HG02588 (cell line): ENCODE measurements around the gene FRYL.

ENCODE experiments used
- ATAC-seq: cut with Tn5 transposase; IDR thresholded peaks from one replicate; pipeline ENCODE4 v1.9.1; 2021; ENCODE audit warnings: mild to moderate bottlenecking, moderate library complexity; ENCODE audit not compliant: unreplicated experiment

Gene FRYL

DNA sequence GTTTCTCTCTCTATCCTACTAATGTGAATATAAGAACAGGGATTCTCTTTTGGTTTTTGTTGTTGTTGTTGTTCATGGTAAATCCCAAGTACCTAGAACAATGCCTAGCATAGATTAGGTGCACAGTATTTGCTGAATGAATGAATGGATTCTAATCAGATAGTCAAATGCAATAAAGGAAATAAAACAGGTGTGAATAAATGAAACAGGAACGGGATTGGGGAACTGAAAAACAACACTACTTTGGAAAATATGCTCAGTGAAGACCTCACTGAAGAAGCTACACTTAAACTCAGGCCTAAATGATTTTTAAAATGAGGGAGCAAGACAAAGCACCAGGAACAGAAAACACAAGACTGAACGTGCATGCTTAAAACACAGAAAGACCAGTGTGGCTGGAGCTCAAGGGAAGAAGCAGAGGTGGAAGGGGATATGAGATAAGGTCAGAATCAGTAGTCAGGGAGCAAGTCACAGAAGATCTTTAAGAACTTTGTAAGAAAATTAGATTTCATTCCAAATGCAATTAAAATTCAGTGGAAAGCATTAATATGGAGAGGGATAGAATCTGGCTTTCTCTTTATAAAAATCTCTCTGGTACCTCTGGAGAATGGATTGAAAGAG is 145.3 kb downstream of the FRYL start:
- ATAC-seq = no peak

DNA sequence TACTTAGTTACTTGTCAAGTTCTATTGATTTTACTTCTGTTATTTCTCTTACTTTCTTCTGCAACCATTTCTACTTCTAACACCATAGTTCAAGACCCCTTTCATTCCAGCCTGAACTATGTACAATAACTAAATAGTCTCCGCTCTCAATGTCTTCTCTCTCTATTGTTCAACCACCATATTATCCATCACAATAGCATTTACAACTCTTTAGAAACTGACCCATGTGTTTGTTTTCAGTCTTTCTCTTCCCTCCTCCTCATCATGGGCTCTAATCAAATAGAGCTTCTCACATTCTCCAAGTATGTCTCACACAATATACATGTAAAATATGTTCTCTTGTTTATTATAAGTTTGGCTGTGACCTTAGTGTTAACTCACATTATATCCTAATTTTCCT is 146.4 kb downstream of the FRYL start:
- ATAC-seq = no peak

DNA sequence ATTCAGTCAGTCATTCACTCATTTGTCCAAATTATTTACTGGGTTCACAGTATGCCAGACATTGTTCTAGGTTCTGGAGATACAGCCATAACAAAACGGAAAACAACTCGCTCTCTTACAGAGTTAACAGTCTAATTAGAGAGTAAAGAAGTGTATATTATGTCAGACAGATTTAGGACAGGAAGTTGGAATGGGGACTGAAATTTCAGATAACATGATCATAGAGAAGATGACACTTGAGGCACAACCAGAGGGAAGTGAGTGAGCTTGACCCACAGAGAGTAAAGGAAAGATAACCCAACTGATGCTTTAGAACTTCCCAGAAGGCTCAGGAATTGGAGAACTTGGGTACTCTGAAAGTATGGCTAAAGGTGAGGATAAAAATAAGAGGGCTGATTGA is 150.6 kb downstream of the FRYL start:
- no peak for ATAC-seq

DNA sequence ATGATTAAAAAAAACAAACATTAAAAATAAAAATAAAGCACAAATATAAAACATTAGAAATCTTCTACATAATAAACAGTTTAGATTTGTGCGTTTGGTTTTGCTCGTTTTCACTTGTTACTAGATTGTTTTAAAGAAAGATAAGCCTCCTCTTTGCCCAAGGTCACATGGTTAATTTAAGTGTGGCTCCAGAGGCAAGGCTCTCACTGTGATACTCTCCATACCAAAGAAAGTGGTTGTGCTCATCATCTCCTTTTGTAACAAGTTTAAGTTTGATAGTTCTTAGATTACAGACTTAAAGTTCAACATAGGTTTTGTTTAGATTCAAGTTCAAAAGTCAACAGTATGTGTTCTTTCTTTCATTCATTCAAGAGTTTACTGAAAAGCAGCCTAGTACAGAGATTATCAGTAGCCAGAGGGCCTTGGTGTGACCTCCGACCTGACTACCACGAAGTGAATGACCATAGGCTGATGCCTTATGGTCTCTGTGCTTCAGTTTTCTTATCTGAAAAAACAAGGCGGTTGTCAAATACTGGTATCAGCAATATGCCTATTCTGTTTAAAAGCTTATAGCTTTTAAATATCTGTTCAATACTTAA is 156.8 kb downstream of the FRYL start:
- ATAC-seq = no peak

DNA sequence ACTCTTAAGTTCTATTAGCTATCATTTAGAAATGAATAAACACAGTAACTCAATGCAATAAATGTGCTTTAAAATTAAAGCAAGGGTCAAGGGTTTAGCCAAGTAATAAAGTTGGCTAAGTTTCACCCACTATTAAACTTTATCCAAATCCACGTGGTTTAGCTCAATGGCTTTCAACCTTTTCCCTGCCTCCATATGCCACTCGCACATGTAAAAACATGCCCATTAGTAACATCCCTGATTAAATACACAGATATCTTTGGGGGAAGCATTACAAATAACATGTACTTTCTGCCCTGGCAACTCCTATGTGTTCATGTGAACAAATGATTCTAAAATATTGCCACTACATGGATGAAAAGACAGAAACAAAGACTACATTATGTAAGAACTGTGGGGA is 159.2 kb downstream of the FRYL start:
- ATAC-seq = no peak

DNA sequence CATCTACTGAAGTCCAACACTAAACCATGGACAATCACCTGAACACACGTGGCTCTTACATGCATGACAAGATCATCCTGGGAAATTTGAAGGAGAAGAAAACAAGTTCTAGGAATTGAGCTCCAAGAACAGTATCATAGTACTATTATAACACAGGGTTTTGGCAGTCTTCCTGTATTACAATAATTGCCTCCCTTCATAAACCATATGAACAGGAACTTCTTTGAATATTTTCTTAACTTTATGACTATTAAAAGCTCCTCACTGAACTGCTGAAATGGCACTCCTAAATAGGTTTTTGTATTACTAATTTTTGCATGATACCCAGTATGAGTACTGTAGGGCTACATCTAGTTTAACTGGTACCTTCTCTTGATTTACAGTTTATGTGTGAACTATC is 160.0 kb downstream of the FRYL start:
- ATAC-seq = no peak

DNA sequence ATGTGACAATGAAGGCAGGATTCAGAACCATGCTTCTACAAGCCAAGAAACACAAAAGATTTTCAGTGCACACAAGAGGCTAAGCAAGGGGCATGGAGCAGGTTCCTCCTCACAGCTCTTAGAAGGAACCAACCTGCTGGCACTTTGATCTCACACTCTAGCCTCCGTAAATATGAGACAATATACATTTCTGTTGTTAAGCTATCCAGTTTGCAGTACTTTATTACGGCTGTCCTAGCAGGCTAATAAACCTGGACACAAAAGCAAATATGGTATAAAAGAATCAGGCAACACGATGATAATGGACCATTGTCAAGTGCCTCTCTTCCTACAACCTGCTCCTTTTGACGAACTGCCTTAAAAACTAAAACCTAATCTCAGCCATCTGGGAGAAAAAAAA is 175.6 kb downstream of the FRYL start:
- no peak for ATAC-seq

DNA sequence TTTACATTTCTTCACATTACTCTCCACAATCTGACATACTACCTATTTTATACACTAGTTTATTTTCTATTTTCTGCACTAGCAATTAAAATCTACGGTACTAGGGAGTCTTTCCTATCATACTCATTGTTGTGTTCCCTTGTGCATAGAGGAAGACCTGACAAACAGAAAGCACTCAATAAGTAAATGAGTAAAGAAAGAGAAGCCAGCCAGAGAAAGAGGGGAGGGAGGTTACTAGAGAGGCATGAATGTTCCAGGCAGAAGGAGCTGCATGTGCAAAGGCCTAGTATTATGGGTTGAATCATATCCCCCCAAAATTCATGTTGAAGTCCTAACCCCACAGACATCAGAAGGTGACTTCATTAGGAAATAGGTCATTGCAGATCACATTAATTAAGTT is 176.0 kb downstream of the FRYL start:
- ATAC-seq = no peak

DNA sequence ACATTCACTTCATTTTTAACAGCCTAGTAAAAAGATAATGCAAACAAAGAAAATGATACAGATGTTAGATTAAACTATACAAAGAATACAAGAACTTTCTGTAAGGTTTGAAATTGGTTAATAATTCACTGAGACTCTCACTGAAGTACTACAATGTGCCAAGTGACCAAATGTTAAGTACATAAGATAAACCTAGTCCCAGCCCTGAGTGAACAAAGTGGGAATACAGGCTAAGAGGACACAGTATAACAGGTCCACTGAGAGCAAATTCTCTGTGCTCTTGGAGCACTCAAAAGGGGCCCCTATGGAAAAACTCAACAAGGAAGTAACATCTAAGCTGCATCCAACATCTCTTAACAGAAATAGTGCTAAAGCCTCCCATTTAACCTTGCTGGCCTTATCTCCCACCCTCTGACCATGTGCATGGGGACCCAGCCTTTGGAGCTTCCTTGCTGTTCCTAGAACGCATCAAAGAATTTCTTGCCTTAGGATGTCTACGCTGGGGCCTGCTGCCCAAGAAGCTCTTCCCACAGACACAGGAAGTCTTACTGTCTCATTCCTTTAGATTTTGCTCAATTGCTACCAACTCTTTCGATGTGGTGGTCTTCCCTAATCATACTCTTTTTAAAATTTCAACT is 176.6 kb downstream of the FRYL start:
- ATAC-seq = no peak

DNA sequence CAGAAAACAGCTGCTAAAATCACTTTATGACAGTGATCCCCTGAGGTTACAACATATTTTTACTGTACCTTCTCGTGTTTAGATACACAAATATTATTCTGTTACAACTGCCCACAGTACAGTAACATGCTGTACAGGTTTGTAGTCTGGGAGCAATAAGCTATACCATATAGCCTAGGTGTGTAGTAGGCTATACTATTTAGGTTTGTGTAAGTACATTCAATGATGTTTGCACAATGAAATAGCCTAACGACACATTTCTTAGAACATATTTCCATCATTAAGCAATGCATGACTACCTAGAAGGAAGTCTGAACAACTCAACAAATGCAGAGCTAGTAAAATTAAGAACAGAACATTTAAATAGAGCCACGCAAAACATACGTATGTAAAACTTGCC is 177.3 kb downstream of the FRYL start:
- no peak for ATAC-seq

DNA sequence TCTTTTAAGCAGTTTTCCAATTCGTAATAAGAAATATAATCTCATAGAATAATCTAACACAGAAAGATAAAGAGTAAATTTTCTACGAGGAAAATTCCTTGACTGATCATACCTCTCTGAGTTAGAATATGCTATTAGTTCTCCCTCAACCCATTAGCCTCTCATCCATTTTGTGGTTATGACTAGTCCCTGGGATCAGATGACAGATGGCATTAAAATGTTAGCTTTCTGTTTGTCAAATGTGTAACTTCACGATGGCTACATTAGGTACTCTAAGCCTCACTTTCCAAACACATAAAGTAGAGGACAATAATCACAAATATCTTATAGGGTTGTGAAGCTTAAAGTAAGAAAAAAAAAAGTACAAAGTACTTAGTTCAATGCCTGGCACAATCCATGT is 177.9 kb downstream of the FRYL start:
- ATAC-seq = no peak

DNA sequence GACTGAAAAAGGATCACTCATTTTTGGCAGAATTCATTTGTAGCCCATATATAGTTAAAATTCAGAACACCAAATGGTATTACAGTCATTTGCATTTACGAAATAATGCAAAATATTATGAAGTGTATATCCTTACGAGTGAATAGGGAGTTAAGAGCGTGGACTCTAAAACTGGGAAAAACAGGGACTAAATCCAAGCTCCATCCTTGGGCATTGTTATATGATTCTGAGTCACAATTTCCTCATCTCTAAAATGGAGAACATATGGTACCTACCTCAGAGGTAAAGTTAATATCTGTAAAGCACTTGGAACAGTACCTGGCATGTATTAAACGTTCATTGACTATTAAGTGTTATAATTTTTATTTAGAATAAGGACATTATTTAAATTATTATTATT is 183.7 kb downstream of the FRYL start:
- no peak for ATAC-seq

DNA sequence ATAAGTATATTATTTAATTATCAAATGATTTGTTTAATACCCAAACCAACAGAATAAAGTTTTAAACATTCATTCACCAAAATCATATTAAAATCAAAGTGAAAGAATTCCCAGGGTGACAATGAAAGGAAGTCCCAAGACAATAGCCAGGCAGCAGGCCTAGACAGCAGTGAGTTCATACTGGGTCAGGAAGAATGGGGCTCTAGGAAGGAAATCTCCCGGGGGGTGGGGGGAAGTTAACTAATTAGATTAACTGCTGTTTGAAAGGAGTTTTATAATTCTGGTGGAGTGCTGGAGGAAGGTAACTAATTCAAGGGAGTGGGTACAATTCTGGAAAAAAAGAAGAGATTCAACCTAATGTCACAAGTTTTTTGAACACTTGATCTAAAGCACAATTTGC is 185.9 kb downstream of the FRYL start:
- no peak for ATAC-seq

DNA sequence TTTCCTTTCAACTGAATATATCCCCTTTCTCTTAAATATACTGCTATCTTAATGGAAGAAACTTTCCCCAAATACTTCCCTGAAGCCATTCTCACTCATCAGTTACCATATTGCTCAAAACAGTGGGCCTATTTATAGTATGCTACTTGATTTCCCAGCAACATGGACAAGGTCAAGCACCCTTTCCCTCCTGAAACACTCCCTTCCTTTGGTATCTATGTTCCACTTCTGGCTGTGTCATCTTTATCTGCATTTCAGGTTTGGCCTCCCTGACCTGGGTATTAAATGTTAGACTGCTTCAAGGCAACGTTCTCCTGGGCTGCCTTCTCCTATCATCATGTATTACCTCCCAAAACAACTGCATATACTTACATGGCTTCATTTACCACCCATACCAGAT is 188.7 kb downstream of the FRYL start:
- no peak for ATAC-seq

DNA sequence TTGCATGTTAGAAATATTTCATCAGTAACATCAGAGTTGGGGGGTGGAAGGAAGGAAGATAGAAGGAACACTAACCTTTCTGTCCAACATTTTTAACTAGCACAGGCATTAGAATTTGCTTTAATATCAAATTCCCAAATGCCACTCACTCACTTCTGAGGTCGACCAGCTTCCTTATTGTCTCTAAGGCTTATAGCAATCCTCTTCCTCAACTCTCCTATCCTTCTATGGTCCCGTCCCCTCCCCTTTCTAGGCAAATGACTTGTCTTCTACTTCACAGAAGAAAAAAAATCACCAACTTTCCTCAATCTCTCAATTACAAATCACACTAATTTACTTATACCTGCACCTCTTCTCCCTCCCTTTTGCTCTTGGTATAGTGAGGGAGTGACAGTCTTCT is 189.2 kb downstream of the FRYL start:
- no peak for ATAC-seq

DNA sequence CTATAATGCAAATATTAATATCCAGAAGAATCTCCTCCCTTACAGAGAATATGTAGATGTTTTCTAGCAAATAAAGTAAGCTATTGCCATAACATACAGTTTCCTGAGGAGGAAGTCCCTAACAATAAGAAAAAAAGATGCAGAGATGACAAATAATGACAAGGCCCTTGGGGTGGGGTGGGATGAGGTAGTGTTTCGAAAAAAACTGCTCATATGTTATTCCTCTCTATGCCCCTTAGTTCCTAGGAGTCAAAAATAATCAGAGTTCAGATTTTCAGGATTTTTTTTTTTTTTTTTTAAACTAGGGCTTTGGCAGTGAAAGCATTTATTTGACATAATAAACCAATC is 191.0 kb downstream of the FRYL start:
- no peak for ATAC-seq

DNA sequence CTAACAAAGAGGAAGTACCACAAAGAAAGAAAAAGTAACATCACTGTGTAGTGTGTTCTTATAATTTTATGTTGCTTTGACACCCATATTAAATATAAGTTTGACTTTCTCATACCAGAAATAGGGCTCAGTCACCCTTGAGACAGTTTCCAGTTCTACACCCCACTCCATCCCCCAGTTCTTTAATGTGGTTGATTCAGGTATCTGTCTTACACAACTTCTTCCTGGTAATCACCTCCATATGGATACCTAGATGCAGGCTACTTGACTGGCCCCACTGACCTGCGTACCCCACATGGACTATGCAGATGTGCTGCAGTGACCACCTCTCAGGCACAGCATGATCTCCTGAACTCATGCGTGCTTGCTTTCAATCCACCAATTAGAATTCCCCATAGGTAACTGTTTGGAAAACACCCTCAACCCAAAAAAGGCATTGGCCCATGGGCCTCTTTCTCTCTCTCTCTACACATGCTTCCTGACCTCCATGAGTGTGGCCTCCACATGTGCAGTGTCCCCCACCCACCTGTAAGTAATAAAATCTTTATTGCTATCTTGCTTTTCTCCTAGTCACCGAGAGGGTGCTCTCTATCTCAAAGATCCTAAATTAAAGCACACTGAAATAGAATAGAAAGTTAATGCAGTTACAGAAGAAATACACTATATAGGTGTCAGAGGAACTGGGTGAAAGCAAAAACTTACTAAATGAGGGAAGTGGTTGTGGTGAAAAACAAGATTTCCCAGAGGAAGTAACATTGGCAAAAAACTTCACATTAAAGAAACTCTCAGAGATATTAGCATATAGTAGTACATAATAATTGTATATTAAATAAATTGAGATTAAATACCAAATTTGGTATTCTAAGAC is 191.6 kb downstream of the FRYL start:
- ATAC-seq = no peak

DNA sequence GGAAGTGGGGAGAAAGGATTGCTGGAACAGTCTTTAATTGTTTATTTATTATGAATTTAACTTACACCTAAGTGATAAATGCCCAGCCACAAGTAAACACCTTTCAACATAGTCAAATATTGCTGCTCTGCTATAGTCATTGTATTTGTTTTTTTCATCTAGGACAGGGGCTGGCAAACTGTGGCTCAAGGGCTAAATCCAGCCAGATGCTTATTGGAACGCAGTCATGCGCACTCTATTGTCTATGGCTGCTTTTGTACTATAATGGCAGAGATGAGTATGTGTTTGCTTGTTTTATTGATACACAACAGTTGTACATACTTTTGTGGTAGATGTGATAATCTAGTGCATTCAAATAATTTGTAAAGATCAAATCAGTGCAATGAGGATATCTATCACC is 194.7 kb downstream of the FRYL start:
- ATAC-seq = no peak

DNA sequence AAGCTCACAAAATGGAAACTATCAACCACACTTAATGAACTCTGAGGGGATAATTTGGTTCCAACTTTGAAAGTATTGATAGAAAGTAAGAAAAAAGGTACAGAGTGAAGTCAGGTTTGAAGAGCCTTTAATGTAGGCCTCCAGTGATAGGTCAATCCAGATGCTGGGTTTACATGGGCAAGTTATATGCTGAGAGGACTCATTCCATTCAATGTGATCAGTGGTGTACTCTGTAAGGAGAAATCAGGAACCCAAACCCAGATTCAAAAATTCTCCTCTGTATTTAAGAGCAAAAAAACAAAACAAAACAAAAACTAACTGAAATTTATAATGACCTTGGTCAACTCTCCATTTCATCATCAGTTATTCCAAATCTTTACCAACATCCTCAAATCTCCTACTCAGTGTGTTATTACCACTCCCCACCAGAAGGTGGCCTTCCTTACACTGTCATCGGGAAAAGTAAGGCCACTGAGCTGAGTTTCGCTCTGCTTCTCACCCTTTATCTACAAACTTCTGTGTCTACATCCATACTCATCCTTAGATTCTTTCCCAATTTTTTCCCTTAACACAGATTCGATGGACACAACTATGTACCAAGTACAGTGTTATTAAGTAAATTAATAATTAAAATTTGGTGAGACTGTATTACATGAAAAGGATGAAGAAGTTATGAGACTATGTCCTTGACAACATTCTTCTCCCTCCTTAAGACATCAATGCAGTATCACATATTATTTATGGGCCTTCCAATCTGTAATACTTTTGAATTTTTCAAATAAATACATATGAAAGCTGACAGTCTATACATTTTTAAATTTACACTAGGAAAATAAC is 201.7 kb downstream of the FRYL start:
- peak; percentile 70 for ATAC-seq

DNA sequence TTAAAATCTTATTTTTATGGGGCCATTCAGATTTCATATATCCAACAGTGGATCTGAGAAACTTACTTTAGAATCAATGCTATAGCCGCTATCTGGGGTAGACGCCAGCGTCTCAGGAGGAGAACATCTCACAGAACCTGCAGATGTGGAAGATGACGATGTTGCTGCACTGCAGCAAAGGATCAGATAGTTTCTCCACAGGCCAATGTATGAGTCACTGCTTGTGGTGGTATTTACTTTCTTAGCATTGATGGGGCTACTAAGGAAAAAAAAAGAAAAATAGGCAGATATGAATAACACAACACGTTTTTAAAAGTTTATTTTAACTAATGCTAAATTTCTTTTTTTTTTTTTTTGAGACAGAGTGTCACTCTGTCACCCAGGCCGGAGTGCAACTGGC is 204.1 kb downstream of the FRYL start:
- no peak for ATAC-seq

DNA sequence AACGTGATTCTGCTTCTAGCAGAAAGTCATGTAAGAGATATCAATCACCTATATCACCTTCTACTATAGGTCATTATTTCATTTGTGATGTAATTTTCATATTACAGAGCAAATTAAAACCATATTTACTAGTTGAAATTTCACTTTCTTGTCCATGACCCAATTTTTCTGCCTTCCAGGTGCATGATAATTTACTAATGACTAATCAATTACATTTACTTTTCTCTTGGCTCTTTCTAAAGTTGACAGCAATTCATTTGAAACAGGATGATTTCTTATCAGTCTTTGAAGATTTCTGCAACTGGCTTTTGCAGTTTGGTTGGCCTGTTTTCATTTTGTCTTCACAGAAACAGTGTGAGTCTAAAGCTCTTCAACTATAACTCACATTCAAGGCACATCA is 208.6 kb downstream of the FRYL start:
- no peak for ATAC-seq
